ENCODE results near the gene SORBS1.

The SORBS1 gene

DNA sequence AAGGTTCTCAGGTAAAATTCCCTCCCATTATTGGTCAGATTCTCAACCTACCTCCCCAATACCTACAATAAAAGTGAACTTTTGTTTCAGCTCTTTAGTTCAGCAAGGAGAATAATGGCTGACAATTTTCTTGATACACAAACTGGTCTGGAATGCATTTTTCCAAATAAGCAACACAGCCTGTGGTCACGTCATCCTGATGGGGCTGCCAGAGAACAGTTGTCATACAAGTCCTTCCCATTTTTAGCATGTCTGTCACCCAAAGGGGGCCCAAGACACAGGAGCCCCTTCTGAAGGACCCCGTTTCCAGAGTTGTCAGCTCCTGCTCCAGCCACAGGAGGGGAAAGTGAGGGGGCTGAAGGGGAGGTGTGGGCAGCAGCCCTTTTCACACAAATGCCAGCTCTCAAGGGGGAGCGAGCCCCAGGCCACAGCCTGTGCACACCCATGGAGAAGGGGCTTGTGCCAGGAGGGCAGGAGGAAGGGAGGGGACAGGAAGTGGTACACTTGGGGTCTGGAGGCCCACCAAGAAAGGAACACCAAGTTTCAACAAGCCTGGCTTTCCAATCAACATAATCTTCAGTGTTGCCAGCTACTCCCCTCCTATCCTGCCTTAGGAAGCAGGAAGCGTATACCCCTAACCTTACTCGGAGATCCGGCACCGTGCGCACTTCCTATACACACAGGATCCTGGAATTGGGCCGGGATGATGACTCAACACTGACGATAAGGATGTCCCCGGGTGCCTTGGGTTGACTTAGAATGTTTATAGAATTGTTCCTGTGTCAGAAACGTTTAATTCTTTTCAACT lies 227.0 kb downstream of the SORBS1 start:
- DNase-seq (ENCODE audit: low read depth in 2 of 2), result peak; percentile 94 to 98
- no peak overlapping the region for H3K4me3 ChIP-seq (replicated peaks in 1 of 2; ENCODE audit: low read depth in 2 of 2, low read length in 2 of 2)
- TF ChIP-seq, protein P1, sequence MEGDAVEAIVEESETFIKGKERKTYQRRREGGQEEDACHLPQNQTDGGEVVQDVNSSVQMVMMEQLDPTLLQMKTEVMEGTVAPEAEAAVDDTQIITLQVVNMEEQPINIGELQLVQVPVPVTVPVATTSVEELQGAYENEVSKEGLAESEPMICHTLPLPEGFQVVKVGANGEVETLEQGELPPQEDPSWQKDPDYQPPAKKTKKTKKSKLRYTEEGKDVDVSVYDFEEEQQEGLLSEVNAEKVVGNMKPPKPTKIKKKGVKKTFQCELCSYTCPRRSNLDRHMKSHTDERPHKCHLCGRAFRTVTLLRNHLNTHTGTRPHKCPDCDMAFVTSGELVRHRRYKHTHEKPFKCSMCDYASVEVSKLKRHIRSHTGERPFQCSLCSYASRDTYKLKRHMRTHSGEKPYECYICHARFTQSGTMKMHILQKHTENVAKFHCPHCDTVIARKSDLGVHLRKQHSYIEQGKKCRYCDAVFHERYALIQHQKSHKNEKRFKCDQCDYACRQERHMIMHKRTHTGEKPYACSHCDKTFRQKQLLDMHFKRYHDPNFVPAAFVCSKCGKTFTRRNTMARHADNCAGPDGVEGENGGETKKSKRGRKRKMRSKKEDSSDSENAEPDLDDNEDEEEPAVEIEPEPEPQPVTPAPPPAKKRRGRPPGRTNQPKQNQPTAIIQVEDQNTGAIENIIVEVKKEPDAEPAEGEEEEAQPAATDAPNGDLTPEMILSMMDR (IDR thresholded peaks at IDR 0.05; ENCODE audit: low read depth, low read length), result no peak

DNA sequence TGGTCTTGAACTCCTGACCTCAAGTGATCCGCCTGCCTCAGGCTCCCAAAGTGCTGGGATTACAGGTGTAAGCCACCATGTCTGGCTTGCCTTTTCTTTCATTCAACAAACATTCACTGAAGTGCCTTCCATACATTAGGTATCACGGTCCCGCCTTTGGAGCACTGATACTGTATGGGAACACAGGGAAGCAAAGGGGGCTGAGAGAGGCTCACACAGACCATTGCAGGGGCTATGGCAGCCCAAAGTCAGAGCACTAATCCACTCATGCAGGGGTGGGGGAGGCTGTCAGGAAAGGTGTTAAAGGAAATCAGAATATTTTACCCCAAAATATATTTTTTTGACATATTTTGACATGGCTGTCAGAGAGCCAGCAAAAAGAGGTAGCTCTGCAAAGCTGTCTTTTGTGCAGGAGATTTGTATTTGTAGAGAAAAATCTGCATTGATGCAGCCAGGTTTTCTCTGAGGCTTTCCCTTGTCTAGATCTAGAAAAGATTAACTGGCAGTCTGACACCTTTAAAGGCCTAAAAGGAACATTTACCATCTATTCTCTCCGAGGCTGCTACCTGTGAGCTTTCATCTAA lies 228.4 kb downstream of the SORBS1 start:
- H3K4me3 ChIP-seq (replicated peaks in 1 of 2; ENCODE audit: low read depth in 2 of 2, low read length in 2 of 2), result no peak overlapping the region
- no peak for DNase-seq (ENCODE audit: low read depth in 2 of 2)
- TF ChIP-seq, protein P1 (IDR thresholded peaks at IDR 0.05; ENCODE audit: low read depth, low read length), result no peak

DNA sequence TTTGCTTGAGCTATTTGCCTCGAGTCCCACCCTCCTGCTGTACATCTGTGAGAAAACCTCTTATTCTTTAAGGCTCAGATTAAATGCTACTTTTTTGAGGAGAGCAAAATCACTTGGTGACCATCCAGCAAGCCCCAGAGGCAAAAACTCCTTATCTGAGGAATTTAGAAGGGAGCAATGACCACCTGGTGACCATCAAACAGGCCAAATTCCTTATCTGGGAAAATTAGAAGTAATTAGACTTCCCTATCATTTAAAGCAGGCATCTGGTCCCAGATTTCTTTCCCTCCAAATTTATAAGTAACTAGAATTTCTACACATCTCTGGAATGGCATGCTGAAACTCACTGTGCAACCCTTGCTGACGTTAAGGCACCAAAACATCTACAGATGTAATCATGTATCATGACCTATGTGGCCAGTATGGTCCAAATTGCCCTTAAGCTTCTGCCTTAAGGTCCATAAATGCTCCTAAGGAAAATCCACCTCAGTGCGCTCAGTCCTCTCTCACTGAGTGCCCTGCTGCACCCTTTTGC lies 229.5 kb downstream of the SORBS1 start:
- H3K4me3 ChIP-seq (replicated peaks in 1 of 2; ENCODE audit: low read depth in 2 of 2, low read length in 2 of 2), result no peak overlapping the region
- TF ChIP-seq, protein P1 (IDR thresholded peaks at IDR 0.05; ENCODE audit: low read depth, low read length), result no peak
- DNase-seq (ENCODE audit: low read depth in 2 of 2), result peak in 1 of 2 donors; percentile 15

DNA sequence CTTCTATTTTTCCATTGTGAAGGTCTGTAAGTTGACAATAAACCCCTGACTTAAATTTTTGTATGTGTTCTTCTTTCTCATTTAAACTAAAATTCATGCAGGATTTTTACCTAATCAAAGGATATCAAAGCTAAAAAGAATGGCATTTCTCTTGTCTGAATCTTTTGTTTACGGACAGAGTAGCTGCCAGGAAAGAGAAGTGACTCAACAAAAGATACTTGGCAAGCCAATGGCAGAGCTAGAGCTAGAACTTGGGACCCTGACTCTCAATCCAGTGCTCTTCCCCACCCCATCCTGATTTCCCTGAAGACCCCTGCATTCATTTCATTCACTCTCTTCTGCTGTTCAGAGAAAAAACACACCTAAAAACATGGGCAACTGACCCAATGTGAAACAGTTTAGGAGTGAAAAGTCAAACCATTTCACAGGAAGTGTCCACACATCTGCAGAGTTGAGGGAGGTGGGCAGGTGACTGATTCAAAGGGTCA lies 230.2 kb downstream of the SORBS1 start:
- H3K4me3 ChIP-seq (replicated peaks in 1 of 2; ENCODE audit: low read depth in 2 of 2, low read length in 2 of 2), result no peak overlapping the region
- TF ChIP-seq, protein P1 (IDR thresholded peaks at IDR 0.05; ENCODE audit: low read depth, low read length), result no peak
- peak; percentile 35 to 41 for DNase-seq (ENCODE audit: low read depth in 2 of 2)

DNA sequence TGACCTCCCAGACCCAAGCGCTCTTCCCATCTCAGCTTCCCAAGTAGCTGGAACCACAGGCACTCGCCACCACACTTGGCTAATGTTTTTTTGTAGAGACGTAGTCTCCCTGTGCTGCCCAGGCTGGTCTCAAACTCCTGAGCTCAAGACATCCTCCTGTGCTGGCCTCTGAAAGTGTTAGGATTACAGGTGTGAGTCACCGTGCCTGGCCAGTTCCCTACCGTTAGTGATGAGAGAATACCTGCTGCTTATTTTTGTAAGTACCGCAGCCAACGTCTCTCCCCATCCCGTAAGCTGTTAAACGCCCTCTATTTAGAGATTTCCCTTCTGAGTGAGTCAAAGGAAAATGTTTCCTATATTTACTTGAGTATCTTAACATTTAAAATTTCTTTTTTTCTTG lies 231.9 kb downstream of the SORBS1 start:
- TF ChIP-seq, protein P1 (IDR thresholded peaks at IDR 0.05; ENCODE audit: low read depth, low read length), result no peak
- no peak for DNase-seq (ENCODE audit: low read depth in 2 of 2)
- H3K4me3 ChIP-seq (replicated peaks in 1 of 2; ENCODE audit: low read depth in 2 of 2, low read length in 2 of 2), result no peak overlapping the region

DNA sequence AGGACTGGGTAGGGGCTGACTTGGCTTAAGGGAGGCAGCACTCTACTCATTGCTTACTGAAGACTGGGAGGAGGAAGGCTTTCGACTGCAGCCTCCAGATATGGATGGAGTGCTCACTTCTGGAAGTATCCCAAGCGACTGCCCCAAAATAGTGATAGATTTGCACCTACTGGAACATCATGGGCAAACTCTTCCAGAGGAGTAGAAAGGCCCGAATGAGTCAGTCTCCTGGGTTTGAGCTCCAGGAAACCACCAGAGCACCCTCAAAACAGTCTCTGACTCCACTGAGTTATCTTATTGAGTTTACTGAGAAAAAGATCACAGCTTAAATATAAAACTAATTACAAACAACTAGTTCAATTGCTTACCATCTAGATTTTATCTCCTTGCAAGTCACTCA lies 233.2 kb downstream of the SORBS1 start:
- TF ChIP-seq, protein P1 (IDR thresholded peaks at IDR 0.05; ENCODE audit: low read depth, low read length), result no peak
- H3K4me3 ChIP-seq (replicated peaks in 1 of 2; ENCODE audit: low read depth in 2 of 2, low read length in 2 of 2), result no peak overlapping the region
- DNase-seq (ENCODE audit: low read depth in 2 of 2), result no peak

Measured in cardiac fibroblast (primary cell).